HG03280 (cell line): Measurements from ENCODE around the gene TUT7.
A peak's percentile ranks its signal among the peaks of the same experiment; 100 is the strongest.
"Not testable (repeated sequence)": the region's sequence is repeated elsewhere in the genome, so short reads cannot be mapped to it uniquely, and the experiment has no call there.

ENCODE experiments used
- ATAC-seq: cut with Tn5 transposase; IDR thresholded peaks from one replicate; pipeline ENCODE4 v1.9.1; 2021; ENCODE audit warnings: mild to moderate bottlenecking, moderate library complexity; ENCODE audit not compliant: unreplicated experiment

The TUT7 gene

DNA sequence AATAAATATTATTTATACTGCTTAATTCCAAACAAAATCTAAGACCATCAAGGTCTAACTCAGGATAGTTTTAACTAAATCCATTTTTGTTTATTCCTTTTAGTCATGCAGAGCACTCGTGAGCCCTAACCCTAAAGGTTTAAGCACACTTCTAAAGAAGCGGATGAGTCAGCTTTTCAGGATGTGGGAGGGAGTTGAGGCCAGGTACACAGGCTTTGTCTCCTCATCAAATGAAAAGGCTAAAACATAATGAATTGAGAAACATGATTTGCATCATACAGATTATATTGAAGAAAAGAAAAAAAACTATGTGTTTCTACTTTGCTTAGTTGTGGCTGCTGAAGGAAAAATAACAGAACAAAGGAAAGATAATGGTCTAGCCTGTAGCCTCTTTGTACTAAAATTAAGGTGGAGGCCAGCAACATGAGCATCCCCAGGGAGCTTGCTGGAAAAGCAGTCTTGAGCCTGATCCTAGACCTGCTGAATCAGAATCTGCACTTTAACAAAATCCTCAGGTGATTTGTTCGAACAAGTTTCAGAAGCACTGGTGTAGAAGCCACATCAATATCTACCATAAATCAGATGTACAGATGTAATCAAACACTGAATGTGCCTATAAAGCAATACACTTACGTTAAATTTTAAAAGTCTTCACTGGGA lies 50.8 kb downstream of the TUT7 start:
- ATAC-seq, result no peak

DNA sequence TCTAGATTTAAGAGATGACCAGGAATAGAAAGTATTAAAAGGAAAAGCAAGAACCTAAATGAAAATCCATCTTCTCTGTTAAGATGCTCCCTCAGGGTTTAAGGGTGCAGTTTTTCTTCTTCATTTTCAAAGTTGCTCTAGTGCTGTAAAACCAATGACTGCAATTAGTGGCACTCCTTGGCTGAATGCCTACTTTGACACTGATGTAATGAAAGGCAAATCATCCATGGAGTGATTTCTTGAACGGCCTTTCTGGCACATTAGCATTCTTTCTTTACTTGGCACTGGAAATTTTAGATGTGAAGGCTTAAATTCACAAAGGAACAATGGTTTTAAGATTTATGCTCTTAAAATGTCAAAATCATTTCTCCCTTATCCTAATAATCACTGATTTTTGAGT lies 52.5 kb downstream of the TUT7 start:
- no peak for ATAC-seq

DNA sequence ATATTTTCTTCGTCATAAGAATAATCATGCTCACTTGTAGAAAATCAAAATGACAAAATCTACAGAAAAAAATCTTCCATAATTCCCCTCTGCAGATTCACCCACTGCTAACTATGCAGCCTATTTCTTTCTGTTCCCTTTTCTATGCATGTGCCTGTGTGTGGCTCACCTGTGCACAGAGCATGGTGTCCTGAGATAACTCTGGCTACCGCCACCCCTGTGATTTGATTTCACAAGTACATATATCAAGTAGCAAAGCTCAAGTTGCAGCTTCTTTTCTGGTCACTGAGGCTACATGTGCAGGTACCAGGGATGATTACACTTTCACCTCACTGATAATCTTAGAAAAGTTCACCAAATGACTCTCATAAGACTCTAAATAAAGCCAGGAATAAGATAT lies 53.5 kb downstream of the TUT7 start:
- no peak for ATAC-seq

DNA sequence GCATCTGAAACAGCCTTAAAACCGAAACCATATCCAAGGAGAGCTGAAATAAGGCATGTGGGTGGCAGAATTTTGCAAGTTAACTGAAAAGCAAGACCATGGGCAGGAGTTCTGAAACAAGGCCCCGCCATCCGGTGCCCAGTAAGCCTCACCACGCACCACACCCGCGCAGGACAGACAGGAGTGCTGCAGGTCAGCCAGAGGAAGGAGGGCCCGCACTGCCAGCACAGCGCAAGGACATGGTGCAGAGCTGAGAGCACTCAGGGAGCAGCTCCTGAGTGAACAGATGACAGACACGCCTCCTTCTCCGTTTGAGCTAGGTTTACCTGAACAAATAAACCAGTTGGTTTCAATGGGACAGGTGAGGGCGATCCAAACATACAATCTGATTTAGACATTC lies 55.3 kb downstream of the TUT7 start:
- ATAC-seq, result no peak

DNA sequence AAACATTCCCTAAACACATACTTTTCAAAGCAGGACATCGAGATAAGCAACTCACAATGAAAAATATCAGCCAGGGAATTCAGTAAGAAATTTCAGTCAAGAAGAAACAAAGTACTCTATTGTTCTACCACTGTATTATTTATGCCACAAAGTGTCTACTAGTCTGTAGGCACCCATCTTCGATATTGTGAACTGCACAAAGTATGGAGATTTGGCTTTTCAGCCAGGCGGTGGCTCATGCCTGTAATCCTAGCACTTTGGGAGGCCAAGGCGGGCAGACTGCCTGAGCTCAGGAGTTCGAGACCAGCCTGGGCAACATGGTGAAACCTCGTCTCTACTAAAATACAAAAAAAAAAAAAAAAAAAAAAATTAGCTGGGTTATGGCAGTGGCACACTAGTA lies 63.9 kb downstream of the TUT7 start:
- ATAC-seq, result not testable (repeated sequence)

DNA sequence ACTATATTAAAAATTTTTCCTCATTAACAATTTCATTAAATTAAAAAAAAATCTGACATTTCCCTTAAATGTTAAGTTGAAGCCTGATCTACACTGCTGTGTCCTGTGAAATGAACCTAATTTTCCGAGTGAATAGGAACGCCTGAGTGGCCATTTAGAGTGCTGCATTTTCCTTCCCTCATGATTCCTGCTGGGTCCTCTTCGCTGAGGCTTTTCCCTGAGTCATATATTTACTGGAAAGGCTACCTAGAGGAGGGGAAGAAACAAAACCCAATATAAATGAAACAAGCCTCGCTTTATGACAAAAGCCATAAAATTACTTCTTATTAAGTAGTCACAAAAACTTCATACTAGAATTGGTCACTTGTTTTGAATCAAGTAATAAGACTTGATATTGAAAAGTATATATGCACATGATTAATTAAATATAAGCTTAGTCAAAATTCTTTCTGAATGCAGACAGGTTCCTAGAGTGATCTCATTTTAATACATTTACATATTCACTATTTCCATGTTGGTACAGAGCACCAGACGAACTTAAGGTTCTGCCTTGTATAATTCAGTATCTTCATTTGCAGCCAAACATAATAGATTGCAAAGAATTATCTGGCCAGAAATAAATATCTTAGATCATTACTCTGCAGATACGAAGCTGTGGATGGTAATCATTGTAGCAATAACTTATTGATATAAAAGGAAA lies 65.6 kb downstream of the TUT7 start:
- no peak for ATAC-seq

DNA sequence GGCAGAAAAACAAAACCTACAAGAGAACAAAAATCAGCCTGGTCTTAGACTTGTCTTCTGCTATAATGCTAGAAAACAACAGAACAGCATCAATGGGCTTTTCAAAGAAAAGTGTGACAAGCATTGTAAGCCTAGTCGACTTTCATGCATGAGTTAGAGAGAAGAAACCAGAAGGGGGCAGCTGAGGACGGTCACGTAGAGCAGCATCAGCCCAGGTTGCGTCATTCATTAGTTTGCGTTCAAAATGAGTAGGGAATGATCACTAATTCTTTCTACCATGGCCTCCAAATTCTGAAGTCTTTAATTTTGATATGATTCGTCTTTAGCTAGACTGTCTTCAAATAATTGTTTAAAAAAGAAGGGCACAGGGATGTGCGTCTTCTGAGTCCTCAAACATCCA lies 67.2 kb downstream of the TUT7 start:
- ATAC-seq, result no peak

DNA sequence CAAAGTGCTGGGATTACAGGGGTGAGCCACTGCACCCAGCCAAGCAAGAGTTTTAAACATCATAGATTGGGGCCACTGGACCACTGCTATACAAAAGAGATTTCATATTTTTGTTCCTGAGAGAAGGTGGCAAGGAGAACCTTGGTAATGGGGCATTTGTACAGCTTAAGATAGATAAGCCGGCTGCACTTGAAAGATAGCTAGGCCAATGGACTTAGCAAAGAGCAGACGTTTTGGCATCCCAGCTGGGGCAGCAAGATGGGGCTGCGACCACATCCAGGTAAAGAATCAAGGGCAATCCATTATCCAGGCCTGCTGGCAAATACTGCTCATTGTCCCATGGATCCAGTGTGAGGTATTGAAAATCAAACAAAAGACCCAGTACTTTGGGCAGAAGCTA lies 67.9 kb downstream of the TUT7 start:
- no peak for ATAC-seq

DNA sequence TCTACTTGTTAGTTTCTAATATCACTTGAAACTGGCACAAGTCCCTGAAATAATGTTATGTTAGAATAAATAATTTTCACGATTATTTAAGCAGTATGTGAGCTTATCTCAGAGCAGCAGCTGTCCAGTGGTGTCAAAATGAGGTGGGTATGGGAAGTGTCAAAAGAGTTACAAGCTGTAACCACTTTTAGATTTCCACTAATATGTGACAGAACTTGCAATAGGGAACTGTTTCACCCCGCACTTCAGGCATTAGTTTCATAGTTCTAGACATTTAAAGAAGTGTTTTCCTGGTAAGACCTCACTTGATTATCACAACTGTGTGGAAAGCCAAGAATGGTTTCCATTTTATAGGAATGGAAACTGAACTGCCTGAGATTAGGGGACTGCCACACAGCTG lies 68.9 kb downstream of the TUT7 start:
- ATAC-seq, result no peak

DNA sequence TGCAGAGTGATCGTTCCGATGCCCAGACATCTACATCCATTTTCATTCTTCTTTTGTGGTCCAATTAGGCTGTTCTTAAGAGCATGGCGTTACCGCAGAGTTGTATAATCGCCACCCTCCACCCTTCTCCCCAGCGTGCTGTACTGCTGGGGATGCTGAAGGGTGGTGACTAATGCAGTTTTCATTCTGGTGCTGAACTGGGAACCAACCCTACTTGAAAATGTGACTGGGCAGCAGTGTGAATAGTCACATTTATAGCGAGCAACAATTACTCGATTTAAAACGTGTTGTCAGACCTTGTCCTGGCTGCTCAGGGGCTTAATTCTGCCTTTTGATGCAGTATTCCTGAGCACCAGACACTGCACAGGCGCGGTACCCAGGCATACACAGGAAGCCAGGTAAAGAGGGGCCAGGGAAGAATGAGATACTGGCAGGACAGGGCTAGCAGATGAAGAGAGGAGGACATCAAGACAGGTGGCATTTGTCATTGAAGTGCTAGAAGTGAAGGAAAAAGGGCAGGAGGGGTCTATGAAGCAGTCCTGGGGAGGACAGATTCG lies 71.2 kb downstream of the TUT7 start:
- no peak for ATAC-seq

DNA sequence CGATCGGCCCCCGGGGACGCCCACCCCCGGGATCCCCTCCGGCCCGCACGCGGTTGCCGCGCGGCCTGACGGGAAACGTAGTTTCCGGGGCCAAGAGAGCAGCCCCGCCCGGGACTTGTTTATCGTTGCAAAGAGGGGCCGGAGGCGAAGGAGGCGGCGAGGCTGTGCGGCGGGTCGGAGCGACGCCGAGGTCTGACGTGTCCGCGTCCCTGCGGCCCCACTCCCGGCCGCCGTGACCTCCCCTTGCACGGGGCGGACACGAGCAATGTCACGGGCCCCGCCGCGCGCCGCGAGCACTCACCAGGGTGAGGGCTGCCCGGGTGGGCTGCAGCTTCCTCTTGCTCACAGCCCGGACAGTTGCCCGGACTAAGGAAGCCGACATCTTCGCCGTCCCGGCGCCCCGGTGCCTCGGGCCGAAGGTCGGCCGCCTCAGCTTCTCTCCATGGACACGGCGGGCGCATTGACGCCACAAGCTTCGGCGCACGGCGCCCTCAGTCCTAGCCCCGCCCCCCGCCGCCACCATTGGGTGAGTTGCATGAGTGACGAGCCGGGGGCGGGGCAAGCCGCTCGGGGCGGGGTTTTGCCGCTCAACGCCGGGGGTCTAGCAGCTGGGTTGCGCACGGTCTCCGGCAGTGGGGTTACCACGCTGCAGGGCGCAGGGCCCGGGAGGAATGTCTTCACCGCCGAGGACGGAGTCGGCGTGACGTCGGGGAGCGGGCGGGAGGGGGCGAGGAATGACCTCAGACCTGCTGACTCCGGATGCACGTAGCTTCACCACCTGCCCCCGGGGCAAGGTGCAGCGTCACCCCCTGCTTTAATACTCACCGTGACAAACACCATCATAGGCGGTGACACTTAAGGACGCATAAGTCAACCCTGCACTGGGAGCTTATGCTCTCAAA lies 71.9 kb downstream of the TUT7 start, which contains the start of gene ISCA1:
ISCA1 (minus strand) TSS at position 462 of the 902 bp plus-strand sequence; CDS start at position 382, 80 bp downstream.
- ATAC-seq, result peak; percentile 80

DNA sequence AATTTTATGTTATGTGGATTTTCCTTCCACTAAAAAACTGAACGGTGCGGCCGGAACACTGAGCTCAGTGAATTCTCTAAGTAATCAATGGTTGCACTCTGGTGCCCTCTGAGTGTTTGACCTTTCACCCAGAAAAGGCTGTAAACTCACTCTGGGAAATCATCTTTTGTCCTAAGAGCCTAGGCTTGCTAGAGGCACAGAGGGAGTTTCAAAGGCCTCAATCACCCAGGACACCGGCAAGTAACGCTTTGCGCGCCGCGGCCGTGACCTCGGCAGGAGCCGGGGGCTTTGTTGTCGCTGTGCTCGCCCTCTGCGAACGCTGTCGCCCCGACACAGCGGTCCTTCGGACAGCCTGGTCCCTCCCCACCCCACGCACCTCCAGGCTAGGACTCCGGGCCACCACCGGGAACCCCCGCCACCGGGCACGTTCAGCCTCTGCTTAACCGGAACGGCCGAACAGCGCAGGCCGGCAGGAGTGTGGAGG lies 72.6 kb downstream of the TUT7 start:
- ATAC-seq, result peak; percentile 2

DNA sequence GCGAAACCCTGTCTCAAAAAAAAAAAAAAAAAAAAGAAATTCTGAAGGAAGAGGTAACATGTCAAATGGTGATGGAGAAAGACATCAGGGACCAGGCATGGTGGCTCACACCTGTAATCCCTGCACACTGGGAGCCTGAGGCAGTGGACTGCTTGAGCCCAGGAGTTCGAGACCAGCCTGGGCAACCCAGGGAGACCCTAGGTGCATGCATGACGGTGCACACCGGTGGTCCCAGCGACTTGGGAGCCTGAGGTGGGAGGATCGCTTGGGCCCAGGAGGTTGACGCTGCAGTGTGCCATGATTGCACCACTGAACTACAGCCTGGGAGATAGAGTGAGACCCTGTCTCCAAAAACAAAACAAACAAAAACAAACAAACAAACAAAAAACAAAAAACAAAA lies 73.6 kb downstream of the TUT7 start:
- ATAC-seq, result no peak

DNA sequence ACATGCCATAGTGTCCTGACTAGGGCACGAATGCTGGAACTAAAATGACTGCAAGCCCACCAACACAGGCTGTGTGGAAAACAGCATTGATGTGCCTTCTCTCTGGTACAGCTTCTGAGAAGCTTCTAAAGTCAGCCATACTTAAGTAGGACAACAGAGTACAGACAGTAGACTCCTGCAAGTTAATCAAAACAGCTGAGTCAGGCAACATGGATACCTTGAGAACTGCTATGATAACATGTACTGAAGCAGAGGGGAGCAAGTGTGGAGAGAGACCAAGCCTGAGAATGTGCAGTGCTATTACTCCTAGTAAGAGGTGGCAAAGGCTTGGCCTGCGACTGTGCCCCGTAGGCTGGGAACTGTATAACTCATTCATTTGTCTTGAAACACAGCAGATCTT lies 74.4 kb downstream of the TUT7 start:
- ATAC-seq, result no peak

DNA sequence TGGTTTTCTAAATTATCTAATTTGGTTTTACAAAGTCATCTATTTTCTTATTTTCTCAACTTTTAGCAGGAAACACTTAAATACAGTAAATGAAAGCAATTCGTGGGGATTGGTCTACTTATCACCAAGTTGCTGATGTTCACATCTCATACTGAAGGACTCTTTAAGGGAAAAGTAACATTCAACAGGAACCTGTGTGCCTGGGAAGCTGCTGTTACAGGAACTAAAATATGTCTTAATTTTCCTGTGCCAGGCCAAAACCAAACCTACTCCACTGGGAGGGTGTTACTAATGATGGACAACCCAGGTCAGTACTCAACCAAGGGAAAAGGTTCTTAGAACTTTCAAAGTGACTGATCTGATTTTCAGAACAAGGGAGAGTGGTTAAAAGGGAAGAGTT lies 77.1 kb downstream of the TUT7 start:
- ATAC-seq, result no peak

DNA sequence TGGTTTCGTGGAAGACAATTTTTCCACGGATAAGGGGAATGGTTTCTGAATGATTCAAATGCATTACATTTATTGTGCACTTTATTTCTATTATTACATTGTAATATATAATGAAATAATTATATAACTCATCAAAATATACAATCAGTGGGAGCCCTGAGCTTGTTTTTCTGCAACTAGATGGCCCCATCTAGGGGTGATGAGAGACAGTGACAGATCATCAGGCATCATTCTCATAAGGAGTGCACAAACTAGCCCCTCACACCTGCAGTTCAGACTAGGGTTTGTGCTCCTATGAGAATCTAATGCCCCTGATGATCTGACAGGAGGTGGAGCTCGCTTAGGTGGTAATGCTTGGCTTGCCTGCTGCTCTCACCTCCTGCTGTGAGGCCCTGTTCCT lies 78.2 kb downstream of the TUT7 start:
- no peak for ATAC-seq

DNA sequence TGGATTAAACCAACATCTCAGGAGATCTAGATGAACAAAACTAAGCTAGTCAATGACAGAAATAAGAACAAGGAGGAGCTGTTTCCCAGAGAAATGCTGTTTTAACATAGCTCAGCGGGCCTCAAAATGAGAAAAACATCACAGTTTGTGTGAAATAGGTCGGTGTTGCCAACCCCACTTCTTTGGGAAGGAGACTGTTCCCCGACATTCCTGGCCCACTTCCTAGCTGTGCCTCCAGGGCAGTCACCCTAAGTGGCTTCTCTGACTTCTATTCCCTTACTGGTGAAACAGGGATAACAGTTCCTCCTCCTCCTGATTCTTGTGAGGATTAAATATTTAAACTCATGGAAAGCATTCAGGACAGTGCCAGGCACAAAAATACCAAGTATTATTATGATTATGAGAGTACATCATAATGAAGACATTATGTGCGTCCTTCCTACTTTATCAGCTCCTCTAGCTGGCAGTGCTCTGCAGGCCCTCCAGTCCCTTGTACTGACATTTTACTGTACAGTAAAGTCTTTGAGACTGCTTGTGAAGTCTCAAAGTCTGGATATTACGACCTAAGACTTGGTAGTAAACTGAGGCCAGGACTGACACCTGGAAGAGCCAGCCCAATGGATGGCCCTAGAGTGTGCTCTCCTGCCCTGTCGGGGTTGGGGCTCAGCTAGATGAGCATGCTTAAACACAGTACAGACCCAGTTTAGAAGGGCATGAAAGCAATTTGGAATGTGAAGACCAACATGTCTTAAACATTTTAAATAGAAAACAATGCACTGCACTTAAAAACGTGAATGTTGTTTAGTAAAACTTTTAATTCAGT lies 79.2 kb downstream of the TUT7 start:
- no peak for ATAC-seq

DNA sequence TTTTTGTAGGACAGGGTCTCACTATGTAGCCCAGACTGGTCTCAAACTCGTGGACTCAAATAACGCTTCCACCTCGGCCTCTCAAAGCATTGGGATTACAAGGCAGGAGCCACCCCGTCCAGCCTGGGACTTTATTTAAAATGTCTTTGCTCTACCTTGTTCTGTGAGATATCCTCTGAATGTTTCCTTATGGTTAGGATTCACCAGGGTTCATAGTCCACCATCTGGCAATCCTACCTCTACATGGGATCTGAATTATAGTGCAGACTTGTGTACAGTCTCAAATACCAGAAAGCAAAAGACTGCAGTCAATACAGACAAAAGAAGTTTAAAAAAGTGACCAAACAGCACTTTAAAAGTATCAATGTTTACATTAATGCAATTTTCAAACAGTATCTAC lies 82.0 kb downstream of the TUT7 start:
- no peak for ATAC-seq

DNA sequence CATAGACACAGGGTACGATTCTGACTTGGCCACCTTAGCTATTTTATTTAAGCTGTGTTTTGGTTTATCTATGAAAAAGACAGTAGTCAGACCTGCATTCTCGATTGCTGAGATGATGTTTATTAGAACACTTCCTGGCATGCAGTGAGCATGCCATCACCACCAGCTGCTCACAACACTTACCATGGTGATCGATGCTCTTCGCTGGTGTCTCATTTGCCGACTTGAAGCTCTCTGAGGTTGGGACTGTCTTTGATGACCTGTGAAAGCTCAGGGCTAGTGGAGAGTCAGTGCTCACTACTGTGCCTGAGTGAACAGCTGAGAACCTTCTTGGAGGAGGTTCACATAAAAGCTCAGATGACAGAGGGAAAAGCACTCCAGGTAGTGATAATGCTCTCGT lies 90.3 kb downstream of the TUT7 start:
- ATAC-seq, result no peak

DNA sequence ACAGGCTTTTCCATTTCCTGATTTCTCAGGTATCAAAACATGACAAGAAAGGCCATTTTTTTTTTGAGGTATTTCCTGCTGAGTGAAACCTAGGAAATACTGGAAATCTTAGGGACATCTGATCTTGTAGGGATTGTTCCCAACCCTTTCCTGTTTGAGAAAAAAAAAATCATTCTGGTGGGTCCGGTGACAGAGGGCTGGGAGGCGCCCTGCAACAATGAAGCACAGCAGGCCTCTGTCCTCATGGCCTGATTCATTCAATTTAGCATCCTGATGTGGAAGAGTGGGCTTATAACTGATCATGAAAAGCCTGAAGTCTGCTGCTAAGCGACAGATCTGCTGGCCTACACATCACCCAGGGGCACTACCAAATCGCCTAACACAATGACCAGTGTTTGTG lies 91.7 kb downstream of the TUT7 start:
- no peak for ATAC-seq
